Endothelial cell of umbilical vein (primary cell): ENCODE data around the gene SMURF1. TPM values are rescaled to one million over a fixed set of nuclear protein-coding genes. Genes with fewer than 3 reads are reported as not detected.

Experiments
- BruUV-seq: library from RNA; stranded (reverse); fragments of 400-500 nt; replicated peaks from 2 replicates; lab custom pipeline; 2021; lab: Mats Ljungman, UMichigan
- CTCF ChIA-PET: fragments of 300-600, 350-600 bp; sonication (Branson Sonifier 250); formaldehyde crosslinking; loops from one replicate; lab custom pipeline; 2021; ENCODE audit warnings: antibody characterized with exemption, inconsistent platforms; lab: Charles Lee
- POLR2A ChIA-PET: fragments of 300-600, 350-600 bp; sonication (Branson Sonifier 250); formaldehyde crosslinking; loops from one replicate; lab custom pipeline; 2021; ENCODE audit warnings: antibody characterized with exemption, inconsistent platforms; lab: Charles Lee
- DNase-seq: peaks from one replicate; pipeline ENCODE4 v3.0.0-alpha.2; 2011; ENCODE audit warnings: low read depth, low spot score
- FAIRE-seq: peaks from 2 replicates; lab custom pipeline; 2011; peaks lifted over from hg19 to GRCh38; lab: Jason Lieb, UNC
- H2AFZ ChIP-seq: 2 replicates; pipeline ENCODE4 v1.6.0; 2012; ENCODE audit warnings: low read depth, low read length, control low read depth, inconsistent platforms
- H3K27ac ChIP-seq: 2 replicates; pipeline ENCODE4 v1.5.1; 2011; ENCODE audit warnings: low read depth, mild to moderate bottlenecking, control low read depth, low read length, moderate library complexity; ENCODE audit not compliant: insufficient read depth
- H3K27me3 ChIP-seq, 2 experiments: 2 replicates each; pipeline versions ENCODE4 v1.6.0 to v1.6.1; 2011; ENCODE audit warnings: low read length in 2 of 2, mixed read lengths in 1 of 2; ENCODE audit not compliant: control insufficient read depth in 2 of 2, insufficient read depth in 2 of 2
- H3K36me3 ChIP-seq, 2 experiments: 2 replicates in 1 of 2; 3 replicates in 1 of 2; pipeline ENCODE4 v1.5.1; 2011; ENCODE audit warnings: low read length in 2 of 2, mild to moderate bottlenecking in 1 of 2, moderate library complexity in 1 of 2; ENCODE audit not compliant: control insufficient read depth in 2 of 2, insufficient read depth in 2 of 2; ENCODE audit errors: extremely low read depth in 1 of 2
- H3K4me1 ChIP-seq: 3 replicates; pipeline ENCODE4 v1.5.1; 2011; ENCODE audit warnings: mild to moderate bottlenecking, low read length; ENCODE audit not compliant: control insufficient read depth, insufficient read depth; ENCODE audit errors: extremely low read depth
- H3K4me2 ChIP-seq: 2 replicates; pipeline ENCODE4 v1.6.1; 2011; ENCODE audit warnings: low read length, control low read depth, mixed read lengths; ENCODE audit not compliant: insufficient read depth
- H3K4me3 ChIP-seq, 3 experiments: fragments of 200-600 bp in 1 of 3; sonication (generic), shearing (Covaris generic) in 1 of 3; replicated peaks in 1 of 3; 2 replicates each; pipeline ENCODE4 v1.5.1; 2011 to 2016; ENCODE audit warnings: control low read depth in 3 of 3, low read length in 3 of 3, mild to moderate bottlenecking in 2 of 3, inconsistent platforms in 1 of 3, low read depth in 1 of 3, moderate library complexity in 1 of 3; ENCODE audit not compliant: insufficient read depth in 1 of 3
- H3K79me2 ChIP-seq: 2 replicates; pipeline ENCODE4 v1.6.0; 2012; ENCODE audit warnings: low read length, inconsistent platforms; ENCODE audit not compliant: control insufficient read depth, insufficient read depth
- H3K9ac ChIP-seq: replicated peaks from 2 replicates; pipeline ENCODE3; 2011; ENCODE audit warnings: low read length, control low read depth; ENCODE audit not compliant: insufficient read depth; ENCODE audit errors: extremely low read depth
- H3K9me1 ChIP-seq: replicated peaks from 3 replicates; pipeline ENCODE4 v1.6.0; 2011; ENCODE audit warnings: mild to moderate bottlenecking, low read length; ENCODE audit not compliant: control insufficient read depth, insufficient read depth; ENCODE audit errors: extremely low read depth
- H3K9me3 ChIP-seq: replicated peaks from 2 replicates; pipeline ENCODE4 v1.5.1; 2012; ENCODE audit warnings: low read length, inconsistent platforms; ENCODE audit not compliant: control insufficient read depth, insufficient read depth
- H4K20me1 ChIP-seq: replicated peaks from 2 replicates; pipeline ENCODE3; 2011; ENCODE audit warnings: mild to moderate bottlenecking, low read length; ENCODE audit not compliant: control insufficient read depth, insufficient read depth; ENCODE audit errors: extremely low read depth
- CTCF ChIP-seq, 2 donors: IDR thresholded peaks; 1 replicate in 1 of 2; 2 replicates in 1 of 2; pipeline ENCODE4 v1.5.1; 2011; ENCODE audit warnings: low read length in 2 of 2, mild to moderate bottlenecking in 2 of 2, moderate library complexity in 2 of 2, control low read depth in 1 of 2, inconsistent platforms in 1 of 2, low read depth in 1 of 2; ENCODE audit not compliant: insufficient read depth in 1 of 2; ENCODE audit errors: extremely low read depth in 1 of 2
- EZH2 ChIP-seq: IDR thresholded peaks from 2 replicates; pipeline ENCODE4 v1.6.1; 2012; ENCODE audit warnings: borderline replicate concordance, low read depth, mild to moderate bottlenecking, moderate library complexity, low read length, inconsistent platforms; ENCODE audit not compliant: severe bottlenecking
- FOS ChIP-seq: IDR thresholded peaks from 2 replicates; pipeline ENCODE4 v1.6.1; 2011; ENCODE audit warnings: mild to moderate bottlenecking, low read length, moderate library complexity, borderline replicate concordance; ENCODE audit not compliant: insufficient read depth
- GATA2 ChIP-seq: IDR thresholded peaks from 2 replicates; pipeline ENCODE4 v1.7.0; 2011; ENCODE audit warnings: low read depth, mild to moderate bottlenecking, moderate library complexity, mixed read lengths, low read length; ENCODE audit not compliant: insufficient read length, insufficient read depth
- JUN ChIP-seq: IDR thresholded peaks from 2 replicates; pipeline ENCODE4 v1.6.1; 2011; ENCODE audit warnings: borderline replicate concordance, low read depth; ENCODE audit not compliant: insufficient read length, insufficient read depth
- MAX ChIP-seq: IDR thresholded peaks from 2 replicates; pipeline ENCODE4 v1.6.1; 2011; ENCODE audit not compliant: insufficient read depth, insufficient read length
- MYC ChIP-seq: IDR thresholded peaks from one replicate; pipeline ENCODE4 v1.6.1; 2011; ENCODE audit warnings: mild to moderate bottlenecking, low read depth, low read length
- POLR2A ChIP-seq: IDR thresholded peaks from 2 replicates; pipeline ENCODE4 v1.6.1; 2012; ENCODE audit warnings: low read depth, mild to moderate bottlenecking, control low read depth, low read length
- POLR2AphosphoS5 ChIP-seq: IDR thresholded peaks from 2 replicates; pipeline ENCODE4 v1.6.1; 2012; ENCODE audit warnings: low read depth, mild to moderate bottlenecking, control low read depth, low read length, moderate library complexity; ENCODE audit not compliant: insufficient read depth
- dilution Hi-C: fragments of 300-500 bp; cut with MboI; formaldehyde crosslinking; loops from one replicate; pipeline ENCODE4 v1.15.0; 2019; ENCODE audit warnings: low sequenced_read_pairs; ENCODE audit not compliant: extremely low pct_ligation_motif_present
- intact Hi-C: fragments of 100-400 bp; cut with micrococcal nuclease; formaldehyde crosslinking; loops from one replicate; pipeline ENCODE4 v1.10.0; 2022
- polyA plus RNA-seq, 4 experiments: library from polyadenylated mRNA; depleted of rRNA in 3 of 4; stranded (reverse) in 3 of 4; unstranded in 1 of 4; fragments of >200 nt; gene quantifications; 2 replicates each; pipeline versions ENCODE4 v1.2.1 to v1.2.3, GENCODE V29; 2011 to 2012; ENCODE audit warnings: missing spikeins in 1 of 4
- total RNA-seq: library from RNA; stranded (reverse); gene quantifications from 2 replicates; pipeline ENCODE4 v1.2.3, GENCODE V29; 2021

The SMURF1 gene
- total and polyA plus RNA-seq, 2 donors (not counting 3 experiments of a cell fraction or from before 2014, with no cell fraction given) = 11.5 to 22.8 TPM

DNA sequence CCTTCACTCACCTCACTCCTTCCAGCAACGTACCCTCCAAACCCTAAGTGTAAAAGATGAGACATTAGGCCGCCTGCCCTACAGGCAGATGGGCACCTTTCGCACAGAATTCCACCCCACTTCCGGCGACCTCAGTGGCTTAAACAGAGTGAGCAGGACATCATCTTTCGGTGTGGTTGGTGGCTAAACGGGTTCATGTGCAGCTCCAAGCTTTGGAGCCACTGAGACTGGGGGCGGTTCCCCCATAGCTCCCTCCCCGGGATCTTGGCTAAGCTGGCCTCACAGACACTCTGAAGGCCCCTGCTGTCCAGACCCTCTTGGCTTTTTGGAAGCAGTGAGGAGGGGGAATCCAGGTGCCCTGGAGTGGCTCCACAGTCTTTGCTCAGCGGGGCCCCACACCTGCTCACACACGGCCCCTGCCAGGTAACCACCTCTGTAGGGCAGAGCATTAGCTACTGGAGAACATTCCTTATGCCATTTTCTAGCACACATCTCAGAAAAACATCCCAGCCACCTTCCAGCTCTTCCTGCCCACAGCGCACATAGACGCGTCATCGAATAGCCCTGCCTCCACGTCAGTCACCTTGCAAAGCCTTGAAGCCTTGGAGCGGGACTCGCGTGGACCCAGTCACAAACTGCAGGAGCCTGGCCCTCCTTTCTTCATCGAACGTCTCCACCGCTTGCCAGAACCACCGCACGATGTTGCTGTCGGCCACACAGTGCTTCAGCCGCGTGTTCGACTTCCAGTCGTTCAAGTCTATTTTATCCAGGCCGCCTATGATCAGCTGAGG, 108.8 kb downstream of the SMURF1 start:
- intact Hi-C loops = no loop called here
- H4K20me1 ChIP-seq = no peaks in the 10 kb centered on the region
- POLR2A ChIA-PET = no interaction called here
- H2AFZ ChIP-seq = no peak overlapping the region
- dilution Hi-C loops = no loop called here
- BruUV-seq = no TSS peak
- CTCF ChIA-PET = interaction anchor here (1.3 kb wide), 1 partner anchor 274 kb away, joined by 5 read pairs; no protein-coding TSS in a partner anchor
- H3K4me1 ChIP-seq = peaks cover 9% of the 10 kb centered on the region
- no peaks in the 10 kb centered on the region for H3K9me3 ChIP-seq
- no peak overlapping the region for H3K9ac ChIP-seq
- FAIRE-seq (no peak), DNase-seq (no peak)
- H3K79me2 ChIP-seq = no peaks in the 10 kb centered on the region
- no peak overlapping the region for H3K4me3 ChIP-seq
- H3K27ac ChIP-seq = no peak overlapping the region
- peaks cover 14 to 66% of the 10 kb centered on the region in 2 experiments for H3K36me3 ChIP-seq
- H3K4me2 ChIP-seq = no peak overlapping the region
- no peaks in the 10 kb centered on the region for H3K9me1 ChIP-seq
- H3K27me3 ChIP-seq = no peaks in the 10 kb centered on the region
- TF ChIP-seq GATA2 (no peak), FOS (no peak), EZH2 (no peak), POLR2AphosphoS5 (no peak), POLR2A (no peak)

- H3K9me1 ChIP-seq = no peaks in the 10 kb centered on the region
- H3K79me2 ChIP-seq = no peaks in the 10 kb centered on the region
- intact Hi-C loops = no loop called here
- dilution Hi-C loops = no loop called here
- no peak for TF ChIP-seq JUN
- TF ChIP-seq GATA2 = no peak
- TF ChIP-seq MYC = no peak
- no peak for TF ChIP-seq MAX
- no peak for TF ChIP-seq CTCF (IDR thresholded peaks at IDR 0.05; ENCODE audit: extremely low read depth in 1 of 2, insufficient read depth in 1 of 2, low read depth in 1 of 2, low read length in 2 of 2)
- TF ChIP-seq EZH2 = no peak
- TF ChIP-seq POLR2AphosphoS5 = no peak
- no peak for TF ChIP-seq FOS
- no peak for TF ChIP-seq POLR2A
- BruUV-seq = no TSS peak
- CTCF ChIA-PET = no interaction called here
- H3K9ac ChIP-seq = no peak overlapping the region
- POLR2A ChIA-PET = no interaction called here
- peaks cover 14 to 62% of the 10 kb centered on the region in 2 experiments for H3K36me3 ChIP-seq
- H2AFZ ChIP-seq = no peak overlapping the region
- FAIRE-seq (no peak), DNase-seq (no peak)
- H4K20me1 ChIP-seq = no peaks in the 10 kb centered on the region
- no peak overlapping the region for H3K4me3 ChIP-seq
- H3K4me2 ChIP-seq = no peak overlapping the region
- H3K4me1 ChIP-seq = peaks cover 22% of the 10 kb centered on the region
- no peaks in the 10 kb centered on the region for H3K9me3 ChIP-seq
- H3K27ac ChIP-seq = no peak overlapping the region
- no peaks in the 10 kb centered on the region for H3K27me3 ChIP-seq
These were observed 110.1 kb downstream of the SMURF1 start for GRCh38 chr7:99033765-99034164.
